GM18508 (cell line): ENCODE results near the gene TACC2.
"Not testable (repeated sequence)": the region's sequence is repeated elsewhere in the genome, so short reads cannot be mapped to it uniquely, and the experiment has no call there.

ENCODE experiments used
- ATAC-seq: cut with Tn5 transposase; IDR thresholded peaks from one replicate; pipeline ENCODE4 v1.9.1; 2021; ENCODE audit warnings: moderate number of reproducible peaks; ENCODE audit not compliant: insufficient read depth, unreplicated experiment

TACC2 gene

GRCh38 chr10:121988361-121989324, at the start of gene TACC2:
TACC2 (plus strand) TSS chr10:121989163; CDS start chr10:122021982, 32,819 bp downstream.
- ATAC-seq = no peak

GRCh38 chr10:121941532-121941931, 47.4 kb upstream of the TACC2 start:
- ATAC-seq = no peak

GRCh38 chr10:121942749-121943416, 46.1 kb upstream of the TACC2 start:
- ATAC-seq = no peak

GRCh38 chr10:121947343-121948330, 41.3 kb upstream of the TACC2 start:
- ATAC-seq = no peak

- ATAC-seq = no peak
These were observed 39.9 kb upstream of the TACC2 start for GRCh38 chr10:121949049-121949448.

- no peak for ATAC-seq
These were observed 39.5 kb upstream of the TACC2 start for GRCh38 chr10:121949451-121949850.

GRCh38 chr10:121952226-121952625, 36.7 kb upstream of the TACC2 start:
- no peak for ATAC-seq

- ATAC-seq = no peak
These were observed 32.6 kb upstream of the TACC2 start for GRCh38 chr10:121956111-121957061.

GRCh38 chr10:121959671-121960070, 29.3 kb upstream of the TACC2 start:
- no peak for ATAC-seq

- no peak for ATAC-seq
These were observed 27.5 kb upstream of the TACC2 start for GRCh38 chr10:121961456-121961855.

- no peak for ATAC-seq
These were observed 23.0 kb upstream of the TACC2 start for GRCh38 chr10:121965996-121966395.

GRCh38 chr10:121969086-121969485, 19.9 kb upstream of the TACC2 start:
- not testable (repeated sequence) for ATAC-seq

GRCh38 chr10:121974019-121974534, 14.9 kb upstream of the TACC2 start:
- peak; percentile 28 for ATAC-seq

- peak; percentile 46 for ATAC-seq
These were observed 14.2 kb upstream of the TACC2 start, which contains the start of gene NSMCE4A for GRCh38 chr10:121974535-121975294. NSMCE4A (minus strand) TSS chr10:121975217; CDS start chr10:121975165, 52 bp downstream.

GRCh38 chr10:121975295-121976086, 13.5 kb upstream of the TACC2 start:
- ATAC-seq = no peak

GRCh38 chr10:121976607-121977006, 12.4 kb upstream of the TACC2 start:
- ATAC-seq = no peak

GRCh38 chr10:121978511-121978910, 10.5 kb upstream of the TACC2 start:
- ATAC-seq = no peak
